ENCODE measurements around the gene PRR5. TPM values are rescaled to one million over a fixed set of nuclear protein-coding genes. Genes with fewer than 3 reads are reported as not detected.

The PRR5 gene
- polyA plus RNA-seq, 1 of the 3 experiments (the other 2 are of a cell fraction): 1.3 TPM

DNA sequence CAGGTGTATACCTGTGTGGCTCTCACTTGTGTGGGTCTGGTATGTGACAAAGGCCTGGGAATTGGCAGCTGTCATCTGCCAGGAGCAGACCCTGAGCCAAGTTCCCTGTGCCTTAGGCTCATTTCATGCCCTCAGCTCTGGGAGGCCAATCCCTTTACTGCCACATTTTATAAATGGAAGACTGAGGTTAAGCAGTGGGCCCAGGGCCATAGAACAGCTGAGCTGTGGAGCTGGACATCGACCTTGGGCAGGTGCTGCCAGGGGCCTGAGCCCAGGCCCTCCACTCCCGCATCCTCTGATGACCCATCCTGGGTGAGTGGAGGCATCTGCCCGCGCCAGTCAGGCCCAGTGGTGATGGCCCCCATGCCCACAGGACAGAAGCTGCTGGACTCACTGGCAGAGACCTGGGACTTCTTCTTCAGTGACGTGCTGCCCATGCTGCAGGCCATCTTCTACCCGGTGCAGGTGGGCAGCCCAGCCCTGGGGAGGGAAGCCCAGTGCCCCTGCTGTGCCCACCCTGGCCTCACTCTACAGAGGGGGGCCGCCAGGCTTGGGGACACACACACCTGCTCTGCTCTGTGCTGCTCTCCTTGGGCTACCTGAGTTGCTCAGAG is 29.5 kb downstream of the PRR5 start:
- Histone ChIP-seq H4K20me1 (ENCODE audit: insufficient read depth) (no peaks in the 10 kb centered on the region), H3K4me2 (no peak overlapping the region), H3K9me2 (no peaks in the 10 kb centered on the region), H3F3A (replicated peaks; ENCODE audit: insufficient read depth) (no peaks in the 10 kb centered on the region), H3K4me1 (ENCODE audit: control insufficient read depth in 1 of 2, insufficient read depth in 2 of 2, low read depth in 1 of 2, low read length in 1 of 2) (peaks cover 0 to 19% of the 10 kb centered on the region in 2 experiments; a peak in 1 of 4 replicates), H3K27me3 (ENCODE audit: insufficient read depth) (no peaks in the 10 kb centered on the region), H3K9ac (no peak overlapping the region), H3K79me2 (ENCODE audit: insufficient read depth) (no peaks in the 10 kb centered on the region), H3K36me3 (replicated peaks in 1 of 2; ENCODE audit: control insufficient read depth in 1 of 2, insufficient read depth in 2 of 2, low read length in 1 of 2) (no peaks in the 10 kb centered on the region), H3K9me3 (no peaks in the 10 kb centered on the region), H2AFZ (ENCODE audit: low read depth) (no peak overlapping the region), H3K27ac (ENCODE audit: low read depth in 2 of 2, low read length in 1 of 2) (no peak overlapping the region), H3K4me3 (ENCODE audit: low read depth in 2 of 2, low read length in 1 of 2) (no peak overlapping the region)
- peak; percentile 31 for DNase-seq
- no peak for TF ChIP-seq EZH2phosphoT487 (IDR thresholded peaks at IDR 0.05; ENCODE audit: borderline replicate concordance, low read depth)
- no peak for TF ChIP-seq GATA2 (CRISPR knock-in tag; IDR thresholded peaks at IDR 0.05)
- TF ChIP-seq CHD2 (IDR thresholded peaks at IDR 0.05; ENCODE audit: low read length, partially characterized antibody): no peak
- TF ChIP-seq, protein P1, sequence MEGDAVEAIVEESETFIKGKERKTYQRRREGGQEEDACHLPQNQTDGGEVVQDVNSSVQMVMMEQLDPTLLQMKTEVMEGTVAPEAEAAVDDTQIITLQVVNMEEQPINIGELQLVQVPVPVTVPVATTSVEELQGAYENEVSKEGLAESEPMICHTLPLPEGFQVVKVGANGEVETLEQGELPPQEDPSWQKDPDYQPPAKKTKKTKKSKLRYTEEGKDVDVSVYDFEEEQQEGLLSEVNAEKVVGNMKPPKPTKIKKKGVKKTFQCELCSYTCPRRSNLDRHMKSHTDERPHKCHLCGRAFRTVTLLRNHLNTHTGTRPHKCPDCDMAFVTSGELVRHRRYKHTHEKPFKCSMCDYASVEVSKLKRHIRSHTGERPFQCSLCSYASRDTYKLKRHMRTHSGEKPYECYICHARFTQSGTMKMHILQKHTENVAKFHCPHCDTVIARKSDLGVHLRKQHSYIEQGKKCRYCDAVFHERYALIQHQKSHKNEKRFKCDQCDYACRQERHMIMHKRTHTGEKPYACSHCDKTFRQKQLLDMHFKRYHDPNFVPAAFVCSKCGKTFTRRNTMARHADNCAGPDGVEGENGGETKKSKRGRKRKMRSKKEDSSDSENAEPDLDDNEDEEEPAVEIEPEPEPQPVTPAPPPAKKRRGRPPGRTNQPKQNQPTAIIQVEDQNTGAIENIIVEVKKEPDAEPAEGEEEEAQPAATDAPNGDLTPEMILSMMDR (IDR thresholded peaks at IDR 0.05): no peak
- no peak for TF ChIP-seq TCF12 (IDR thresholded peaks at IDR 0.05)
- TF ChIP-seq, protein P2, sequence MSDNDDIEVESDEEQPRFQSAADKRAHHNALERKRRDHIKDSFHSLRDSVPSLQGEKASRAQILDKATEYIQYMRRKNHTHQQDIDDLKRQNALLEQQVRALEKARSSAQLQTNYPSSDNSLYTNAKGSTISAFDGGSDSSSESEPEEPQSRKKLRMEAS (IDR thresholded peaks at IDR 0.05; ENCODE audit: low read depth): no peak
- no peak for TF ChIP-seq RCOR1 (IDR thresholded peaks at IDR 0.05; ENCODE audit: low read length)
- no peak for TF ChIP-seq TEAD4 (IDR thresholded peaks at IDR 0.05; ENCODE audit: borderline replicate concordance, insufficient read depth)
- no peak for TF ChIP-seq FOSL2 (IDR thresholded peaks at IDR 0.05; ENCODE audit: borderline replicate concordance, low read depth)
- TF ChIP-seq, protein P3, sequence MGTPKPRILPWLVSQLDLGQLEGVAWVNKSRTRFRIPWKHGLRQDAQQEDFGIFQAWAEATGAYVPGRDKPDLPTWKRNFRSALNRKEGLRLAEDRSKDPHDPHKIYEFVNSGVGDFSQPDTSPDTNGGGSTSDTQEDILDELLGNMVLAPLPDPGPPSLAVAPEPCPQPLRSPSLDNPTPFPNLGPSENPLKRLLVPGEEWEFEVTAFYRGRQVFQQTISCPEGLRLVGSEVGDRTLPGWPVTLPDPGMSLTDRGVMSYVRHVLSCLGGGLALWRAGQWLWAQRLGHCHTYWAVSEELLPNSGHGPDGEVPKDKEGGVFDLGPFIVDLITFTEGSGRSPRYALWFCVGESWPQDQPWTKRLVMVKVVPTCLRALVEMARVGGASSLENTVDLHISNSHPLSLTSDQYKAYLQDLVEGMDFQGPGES (IDR thresholded peaks at IDR 0.05; ENCODE audit: low read depth, low read length): no peak
- no peak for TF ChIP-seq TAF1 (IDR thresholded peaks at IDR 0.05; ENCODE audit: borderline replicate concordance, low read depth, low read length)
- TF ChIP-seq, protein P4, sequence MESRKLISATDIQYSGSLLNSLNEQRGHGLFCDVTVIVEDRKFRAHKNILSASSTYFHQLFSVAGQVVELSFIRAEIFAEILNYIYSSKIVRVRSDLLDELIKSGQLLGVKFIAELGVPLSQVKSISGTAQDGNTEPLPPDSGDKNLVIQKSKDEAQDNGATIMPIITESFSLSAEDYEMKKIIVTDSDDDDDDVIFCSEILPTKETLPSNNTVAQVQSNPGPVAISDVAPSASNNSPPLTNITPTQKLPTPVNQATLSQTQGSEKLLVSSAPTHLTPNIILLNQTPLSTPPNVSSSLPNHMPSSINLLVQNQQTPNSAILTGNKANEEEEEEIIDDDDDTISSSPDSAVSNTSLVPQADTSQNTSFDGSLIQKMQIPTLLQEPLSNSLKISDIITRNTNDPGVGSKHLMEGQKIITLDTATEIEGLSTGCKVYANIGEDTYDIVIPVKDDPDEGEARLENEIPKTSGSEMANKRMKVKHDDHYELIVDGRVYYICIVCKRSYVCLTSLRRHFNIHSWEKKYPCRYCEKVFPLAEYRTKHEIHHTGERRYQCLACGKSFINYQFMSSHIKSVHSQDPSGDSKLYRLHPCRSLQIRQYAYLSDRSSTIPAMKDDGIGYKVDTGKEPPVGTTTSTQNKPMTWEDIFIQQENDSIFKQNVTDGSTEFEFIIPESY (IDR thresholded peaks at IDR 0.05; ENCODE audit: borderline replicate concordance, low read depth): no peak
- TF ChIP-seq YY1 (IDR thresholded peaks at IDR 0.05; ENCODE audit: low read depth): no peak
- TF ChIP-seq FOXM1 (IDR thresholded peaks at IDR 0.05; ENCODE audit: low read depth): no peak
- POLR2A ChIA-PET: no interaction called here
- WGBS (ENCODE audit: low lambda C conversion rate): 53% methylated on average over 2 of the region's 7 CpGs
- CTCF ChIA-PET: interaction anchor here (24.0 kb wide), 1 partner anchor 36 kb away, joined by 642 read pairs; the partner anchor contains the start of gene PRR5
